HG02981 (cell line): Measurements from ENCODE around the gene ZNF625.
"Not testable (repeated sequence)": the region's sequence is repeated elsewhere in the genome, so short reads cannot be mapped to it uniquely, and the experiment has no call there.

ENCODE experiments used
- ATAC-seq: cut with Tn5 transposase; IDR thresholded peaks from one replicate; pipeline ENCODE4 v1.9.1; 2021; ENCODE audit warnings: mild to moderate bottlenecking, moderate library complexity; ENCODE audit not compliant: unreplicated experiment

Gene ZNF625

GRCh38 chr19:12139269-12139668 is 17.3 kb downstream of the ZNF625 start:
- no peak for ATAC-seq

- no peak for ATAC-seq
Measured at GRCh38 chr19:12137221-12137940, 19.2 kb downstream of the ZNF625 start.

GRCh38 chr19:12133069-12133468 is 23.5 kb downstream of the ZNF625 start:
- ATAC-seq = no peak

- ATAC-seq = no peak
Measured at GRCh38 chr19:12126707-12127106, 29.8 kb downstream of the ZNF625 start.

GRCh38 chr19:12117201-12117970 is 39.1 kb downstream of the ZNF625 start:
- no peak for ATAC-seq

- no peak for ATAC-seq
Measured at GRCh38 chr19:12113121-12113520, 43.4 kb downstream of the ZNF625 start.

- no peak for ATAC-seq
Measured at GRCh38 chr19:12112701-12113100, 43.8 kb downstream of the ZNF625 start.

GRCh38 chr19:12111943-12112637 is 44.4 kb downstream of the ZNF625 start:
- ATAC-seq = no peak

- no peak for ATAC-seq
Measured at GRCh38 chr19:12111176-12111575, 45.4 kb downstream of the ZNF625 start.

- ATAC-seq = not testable (repeated sequence)
Measured at GRCh38 chr19:12103909-12104308, 52.6 kb downstream of the ZNF625 start.

- no peak for ATAC-seq
Measured at GRCh38 chr19:12098040-12098439, 58.5 kb downstream of the ZNF625 start.

- no peak for ATAC-seq
Measured at GRCh38 chr19:12095111-12095790, 61.3 kb downstream of the ZNF625 start.
